HG03108 (cell line): Measurements from ENCODE around the gene VSIG10L2.
"Not testable (repeated sequence)": the region's sequence is repeated elsewhere in the genome, so short reads cannot be mapped to it uniquely, and the experiment has no call there.

Source experiments
- ATAC-seq: cut with Tn5 transposase; IDR thresholded peaks from one replicate; pipeline ENCODE4 v1.9.1; 2021; ENCODE audit warnings: moderate library complexity; ENCODE audit not compliant: unreplicated experiment

Gene VSIG10L2

DNA sequence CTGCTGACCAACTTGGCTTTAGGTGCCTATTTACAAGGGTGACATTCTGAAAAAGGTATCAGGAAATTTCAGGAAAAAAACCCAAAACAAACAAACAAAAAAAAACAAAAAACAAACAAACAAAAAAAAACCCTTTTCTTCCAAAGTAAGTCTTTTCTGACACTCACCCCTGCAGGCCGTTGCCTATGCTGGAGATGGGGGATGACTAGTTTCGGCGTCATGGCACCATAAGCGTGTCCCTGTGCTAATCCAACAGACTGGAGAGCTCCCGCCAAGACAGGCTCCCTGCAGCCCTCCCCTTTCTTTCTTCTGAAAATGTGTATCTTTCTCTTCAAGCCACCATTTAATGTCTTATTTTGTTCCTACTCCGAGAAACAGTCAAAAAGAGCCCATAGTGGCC is 13.7 kb downstream of the VSIG10L2 start:
- no peak for ATAC-seq

DNA sequence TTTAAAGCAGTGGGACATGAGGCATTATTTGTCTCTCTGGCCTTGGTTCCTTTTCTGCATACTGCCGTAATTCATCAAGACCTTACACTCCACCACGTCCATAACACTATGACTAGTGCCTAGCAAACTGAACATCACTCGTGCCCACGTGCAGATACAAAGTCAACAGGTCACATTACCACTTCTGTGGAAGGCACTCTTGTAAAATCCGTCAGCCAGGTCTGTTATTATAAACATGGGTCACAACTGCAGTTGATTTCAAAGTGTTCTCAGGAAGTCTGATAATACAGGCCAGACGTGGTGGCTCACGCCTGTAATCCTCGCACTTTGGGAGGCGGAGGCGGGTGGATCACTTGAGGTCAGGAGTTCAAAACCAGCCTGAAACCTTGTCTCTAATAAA is 14.1 kb downstream of the VSIG10L2 start:
- no peak for ATAC-seq

DNA sequence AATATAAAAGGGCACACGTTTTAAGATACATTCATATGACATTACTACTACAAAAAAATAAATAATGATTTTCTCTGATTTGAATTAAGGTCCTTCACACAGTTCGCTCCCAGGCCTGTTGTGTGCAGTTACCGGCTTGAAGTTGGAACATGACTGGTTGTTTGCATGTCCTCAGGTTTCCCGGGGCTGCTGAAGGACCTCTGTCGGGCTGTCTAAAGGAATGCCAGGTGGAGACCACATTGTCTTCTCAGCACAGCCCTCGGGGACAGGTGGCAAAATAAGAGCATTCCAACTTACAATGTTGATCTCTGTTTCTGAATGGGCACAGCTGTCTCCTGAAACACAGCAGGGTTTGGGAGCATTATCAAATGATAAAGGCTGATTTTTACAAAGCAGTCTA is 14.9 kb downstream of the VSIG10L2 start:
- no peak for ATAC-seq

DNA sequence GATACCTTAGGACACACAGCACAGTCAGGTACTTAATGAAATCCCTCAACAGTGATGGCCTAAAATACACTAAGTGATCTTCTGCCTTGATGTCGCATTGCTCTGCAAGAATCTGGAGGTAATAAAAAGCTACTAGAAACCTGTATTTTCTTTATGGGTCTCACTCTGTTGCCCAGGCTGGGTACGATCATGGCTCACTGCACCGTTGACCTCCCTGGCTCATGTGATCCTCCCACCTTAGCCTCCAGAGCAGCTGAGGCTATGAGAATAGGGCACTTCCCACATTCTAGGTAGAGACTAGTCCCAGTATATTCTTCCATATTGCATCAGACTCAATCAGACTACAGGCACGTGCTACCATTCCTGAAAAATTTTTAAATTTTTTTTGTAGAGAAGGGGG is 21.7 kb downstream of the VSIG10L2 start:
- ATAC-seq: no peak

DNA sequence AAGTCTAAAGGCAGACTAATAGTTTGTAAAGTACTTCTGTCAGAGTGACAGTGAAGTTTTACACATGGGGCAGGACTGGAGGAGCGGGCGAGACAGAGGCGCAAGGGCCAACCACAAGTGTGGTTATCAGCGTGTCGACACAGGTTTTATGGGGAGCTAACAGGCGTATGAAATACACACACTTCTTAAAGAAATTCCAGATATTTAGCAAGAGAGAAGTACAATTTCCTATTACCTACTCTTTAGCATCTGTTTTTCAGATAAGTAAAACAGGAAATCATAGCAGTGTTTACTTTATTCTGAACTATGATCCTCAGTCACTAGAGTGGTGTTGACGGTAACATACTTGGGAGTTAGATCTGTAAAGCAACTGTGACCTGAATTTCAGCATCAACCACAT is 22.5 kb downstream of the VSIG10L2 start:
- no peak for ATAC-seq

DNA sequence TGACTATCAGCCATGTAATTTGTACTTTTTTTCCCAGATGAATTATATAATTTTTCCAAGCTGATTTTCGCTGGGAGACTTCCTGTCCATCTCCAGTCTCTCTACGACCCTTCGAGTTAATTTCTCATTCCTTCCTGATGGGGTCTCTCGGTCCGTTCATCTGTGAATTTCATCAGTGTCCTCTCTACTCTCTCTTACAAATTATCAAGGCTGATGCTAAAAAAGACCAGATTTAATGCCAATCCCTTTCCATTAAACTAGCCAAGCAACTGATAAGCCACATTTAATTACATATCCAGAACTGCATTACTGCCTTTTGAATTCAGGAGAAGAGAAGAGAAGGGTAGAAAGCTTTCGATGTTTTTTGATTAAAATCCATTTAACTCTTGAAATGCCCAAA is 25.8 kb downstream of the VSIG10L2 start:
- no peak for ATAC-seq

DNA sequence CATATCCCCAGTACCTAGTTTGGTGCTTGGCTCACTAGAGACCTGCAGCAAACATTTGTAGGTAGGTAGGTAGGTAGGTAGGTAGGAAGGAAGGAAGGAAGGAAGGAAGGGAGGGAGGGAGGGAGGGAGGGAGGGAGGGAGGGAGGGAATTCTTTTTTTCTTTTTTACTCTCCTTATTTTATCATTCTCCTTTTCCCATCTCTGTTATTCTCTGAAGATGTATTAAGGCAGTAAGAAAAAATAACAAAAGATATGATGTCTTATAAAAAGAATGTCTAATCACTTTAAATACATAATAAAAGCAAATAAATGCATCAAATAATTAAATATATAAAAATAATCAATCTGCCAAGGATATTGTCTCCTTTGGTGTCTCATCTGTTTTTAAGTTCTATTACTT is 28.4 kb downstream of the VSIG10L2 start:
- no peak for ATAC-seq

DNA sequence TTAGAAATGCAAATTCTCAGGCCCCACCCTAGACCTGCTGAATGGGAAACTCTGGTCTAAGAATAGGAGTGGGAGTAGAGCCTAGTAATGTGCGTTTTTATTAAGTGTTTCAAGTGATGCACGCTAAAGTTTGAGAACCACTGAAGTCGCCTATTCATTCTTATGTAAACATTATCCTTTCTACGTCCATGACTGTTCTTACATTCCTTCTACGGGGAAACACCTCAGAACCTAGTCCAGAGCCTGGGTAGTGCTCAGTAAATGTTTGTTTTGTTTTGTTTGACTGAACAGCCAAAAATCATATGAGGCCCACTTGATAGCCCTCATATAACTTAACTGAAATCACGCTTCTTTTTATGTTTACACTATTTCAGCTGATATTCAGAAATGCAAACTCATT is 29.8 kb downstream of the VSIG10L2 start:
- ATAC-seq: no peak

DNA sequence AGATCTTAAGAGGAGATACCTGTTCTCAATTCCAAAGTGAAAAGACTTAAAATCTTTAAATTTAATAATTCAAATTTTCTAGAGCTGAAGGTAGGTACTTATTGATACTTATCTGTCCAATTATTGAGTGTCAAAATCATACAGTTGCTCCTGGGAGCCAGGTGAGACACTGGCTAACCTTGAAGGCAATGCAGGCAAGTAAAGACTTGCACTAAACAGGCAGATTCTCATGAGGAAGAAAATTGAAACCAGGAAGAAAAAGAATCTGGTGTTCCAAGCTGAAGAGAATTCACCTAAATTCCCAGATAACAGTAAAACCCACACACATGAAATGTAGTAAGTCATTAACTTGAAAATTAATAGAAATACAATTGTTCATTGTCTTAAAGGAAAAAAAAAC is 30.3 kb downstream of the VSIG10L2 start:
- ATAC-seq: no peak

DNA sequence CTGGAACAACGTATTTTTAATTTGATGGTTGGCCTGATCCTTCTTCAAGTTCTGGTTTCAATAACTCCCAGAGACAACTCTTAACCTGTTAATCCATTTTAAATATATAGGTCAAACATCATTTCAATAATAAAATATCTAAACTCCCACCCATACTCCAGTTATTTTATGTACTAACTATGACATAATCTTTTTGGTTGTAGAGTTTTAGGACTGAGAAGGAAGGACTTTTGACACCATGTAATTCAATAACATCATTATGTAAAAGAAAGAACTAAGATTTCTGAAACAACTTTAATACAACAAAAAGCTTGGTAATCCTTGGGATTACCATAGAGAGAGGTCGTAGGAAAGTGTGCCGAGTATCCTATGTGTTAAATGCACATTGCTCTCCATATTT is 31.5 kb downstream of the VSIG10L2 start:
- ATAC-seq: no peak

DNA sequence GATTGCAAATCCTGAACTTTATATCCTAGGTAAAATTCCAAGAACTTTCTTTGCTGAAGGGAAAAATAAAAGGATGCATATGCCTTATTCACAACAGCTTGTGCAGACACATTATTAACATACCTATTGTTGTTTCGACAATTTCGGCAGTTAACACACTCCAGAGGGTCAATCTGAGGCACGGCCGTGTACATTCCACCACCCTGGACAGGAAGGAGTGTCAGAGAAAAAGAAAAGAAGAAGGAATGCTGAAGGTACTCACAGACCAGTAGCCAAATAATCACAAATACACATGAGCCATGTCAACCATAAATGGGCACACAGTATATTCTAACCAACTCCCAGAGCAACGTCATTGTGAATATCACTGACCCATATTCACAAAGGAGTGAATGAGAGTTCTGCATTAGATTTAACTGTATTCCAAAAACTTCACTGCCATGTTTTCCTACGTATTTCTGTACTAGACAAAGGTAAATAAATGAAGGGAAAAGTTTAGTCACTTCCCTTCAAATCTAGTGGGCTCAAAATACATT is 32.4 kb downstream of the VSIG10L2 start:
- no peak for ATAC-seq

DNA sequence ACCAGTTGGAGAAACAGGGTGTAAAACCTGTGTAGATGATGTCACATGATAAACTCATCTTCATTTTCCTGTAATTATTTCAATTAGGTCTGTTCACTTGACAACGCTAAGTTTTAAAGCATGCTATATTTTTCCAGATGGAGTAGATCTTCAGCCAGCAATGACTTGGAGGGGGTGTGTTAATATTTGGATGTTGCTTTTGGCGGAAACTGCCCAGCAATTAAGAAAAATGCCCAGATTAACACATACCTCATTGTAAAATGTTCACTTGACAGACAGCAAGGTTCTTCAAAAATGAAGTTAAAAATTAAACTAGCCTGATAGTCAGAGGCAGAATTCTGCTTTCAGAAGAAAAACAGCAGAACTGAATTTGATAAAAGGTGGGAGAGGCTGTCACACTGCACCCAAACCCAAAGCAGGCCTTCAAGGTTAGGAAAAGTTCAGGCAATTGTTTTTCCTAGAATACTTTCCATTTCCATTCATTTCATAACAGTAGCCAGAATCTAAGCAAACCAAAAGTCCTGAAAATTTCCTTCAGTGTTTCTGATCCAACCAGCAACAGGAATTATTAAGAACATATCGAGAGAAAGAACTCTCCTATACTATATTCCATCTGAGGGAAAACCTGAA is 33.0 kb downstream of the VSIG10L2 start:
- ATAC-seq: no peak

DNA sequence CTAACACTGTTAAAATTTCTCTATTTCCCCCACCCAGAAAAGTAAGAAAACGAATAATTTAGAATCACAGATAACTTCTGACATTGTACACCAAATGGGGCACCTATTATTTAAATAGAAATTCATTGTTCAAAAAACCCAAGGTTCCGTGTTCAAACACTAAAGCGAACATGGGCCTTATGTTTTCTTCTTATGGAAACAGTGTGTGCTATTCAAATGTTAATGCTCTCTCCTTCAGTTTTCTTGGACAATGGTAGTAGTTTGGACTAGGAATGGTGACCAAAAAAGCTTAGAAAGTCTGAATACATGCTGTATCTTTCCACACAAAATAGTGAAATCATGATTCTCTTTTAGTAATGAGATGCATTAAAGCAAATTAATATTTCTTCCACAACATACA is 33.7 kb downstream of the VSIG10L2 start:
- no peak for ATAC-seq

DNA sequence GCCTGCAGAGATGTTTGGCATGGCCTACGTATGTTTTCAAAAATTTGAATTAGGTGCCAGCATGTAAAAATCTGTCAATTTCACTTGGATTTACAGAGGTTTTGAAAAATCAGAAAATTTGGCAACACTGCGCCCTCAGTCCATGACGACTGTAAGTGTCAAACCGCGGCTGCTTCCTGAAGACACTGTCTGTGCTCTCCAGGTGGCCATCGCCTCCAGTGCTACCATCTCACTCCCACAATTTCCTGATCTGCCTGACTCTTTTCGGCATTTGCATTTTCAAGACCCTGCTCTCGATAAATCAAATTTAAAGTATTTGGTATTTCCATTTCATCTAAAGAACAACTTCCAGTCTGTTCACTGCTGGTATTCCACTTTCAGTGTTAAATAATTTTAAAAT is 34.6 kb downstream of the VSIG10L2 start:
- ATAC-seq: no peak

DNA sequence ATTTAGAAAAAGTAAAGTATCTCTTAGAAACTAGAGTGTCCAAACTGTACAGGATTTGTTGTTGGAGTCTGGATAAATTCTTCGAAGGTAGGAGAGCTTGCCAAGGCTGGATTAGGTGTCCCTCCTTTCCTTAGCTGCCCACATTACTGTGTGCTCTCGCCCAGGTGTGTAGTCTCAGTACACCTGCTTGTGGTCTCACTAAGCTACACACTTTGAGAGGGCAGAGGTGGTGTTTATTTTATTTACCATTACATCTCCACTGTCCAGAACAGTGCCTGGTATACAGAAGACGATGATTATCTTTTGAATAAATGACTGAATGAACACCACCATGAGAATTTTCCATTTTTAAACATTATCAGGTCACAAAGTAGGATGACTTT is 36.5 kb downstream of the VSIG10L2 start:
- ATAC-seq: no peak

DNA sequence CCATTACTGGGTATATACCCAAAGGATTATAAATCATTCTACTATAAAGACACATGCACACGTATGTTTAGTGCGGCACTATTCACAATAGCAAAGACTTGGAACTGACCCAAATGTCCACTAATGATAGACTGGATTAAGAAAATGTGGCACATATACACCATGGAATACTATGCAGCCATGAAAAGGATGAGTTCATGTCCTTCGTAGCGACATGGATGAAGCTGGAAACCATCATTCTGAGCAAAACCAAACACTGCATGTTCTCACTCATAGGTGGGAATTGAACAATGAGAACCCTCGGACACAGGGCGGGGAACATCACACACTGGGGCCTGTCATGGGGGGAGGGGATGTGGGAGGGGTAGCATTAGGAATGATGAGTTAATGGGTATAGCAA is 40.1 kb downstream of the VSIG10L2 start:
- ATAC-seq: not testable (repeated sequence)

DNA sequence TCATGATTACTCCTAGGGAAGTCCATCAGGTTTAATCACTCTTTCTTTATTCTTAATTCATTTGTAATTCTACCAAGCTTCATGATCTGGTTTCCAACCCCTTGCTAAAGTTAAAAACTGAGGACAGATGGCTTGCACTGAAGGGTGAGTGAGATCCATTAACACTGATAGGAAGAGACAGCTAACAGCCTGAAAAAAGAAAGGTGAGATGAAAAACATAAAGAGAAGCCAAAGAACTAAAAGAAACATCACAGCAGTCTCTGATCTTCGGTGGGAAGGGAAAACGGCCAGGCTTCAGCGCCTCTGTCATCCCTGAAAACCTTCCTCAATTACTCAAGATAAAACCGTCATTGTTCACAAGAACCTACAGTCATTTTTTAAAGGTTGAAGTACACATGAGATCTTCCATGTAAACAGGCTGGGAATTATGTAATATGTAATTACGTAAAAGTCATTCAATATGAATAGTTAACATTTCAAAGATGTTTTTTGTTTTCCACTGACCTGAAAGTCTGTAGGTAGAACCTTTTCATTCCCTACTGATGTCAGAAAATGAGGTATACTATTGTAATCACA is 41.3 kb downstream of the VSIG10L2 start:
- no peak for ATAC-seq

DNA sequence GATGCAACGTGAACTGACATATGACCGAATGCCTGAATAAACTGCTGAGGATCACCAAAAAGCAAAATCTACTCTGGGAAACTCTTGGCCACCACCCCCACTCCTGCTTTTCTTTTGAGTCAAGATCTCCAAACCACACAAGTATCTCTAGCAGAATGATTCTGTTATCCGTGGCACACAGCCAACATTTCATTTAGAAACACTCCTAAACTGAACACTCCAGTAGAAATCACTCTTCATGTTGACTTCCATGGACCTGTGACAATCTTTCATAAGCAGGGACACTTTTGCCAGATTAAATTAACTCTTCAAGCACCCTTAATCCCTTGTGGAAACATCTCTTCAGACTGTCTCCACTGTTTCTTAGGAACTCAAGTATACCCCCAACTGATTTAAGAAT is 44.4 kb downstream of the VSIG10L2 start:
- ATAC-seq: no peak

DNA sequence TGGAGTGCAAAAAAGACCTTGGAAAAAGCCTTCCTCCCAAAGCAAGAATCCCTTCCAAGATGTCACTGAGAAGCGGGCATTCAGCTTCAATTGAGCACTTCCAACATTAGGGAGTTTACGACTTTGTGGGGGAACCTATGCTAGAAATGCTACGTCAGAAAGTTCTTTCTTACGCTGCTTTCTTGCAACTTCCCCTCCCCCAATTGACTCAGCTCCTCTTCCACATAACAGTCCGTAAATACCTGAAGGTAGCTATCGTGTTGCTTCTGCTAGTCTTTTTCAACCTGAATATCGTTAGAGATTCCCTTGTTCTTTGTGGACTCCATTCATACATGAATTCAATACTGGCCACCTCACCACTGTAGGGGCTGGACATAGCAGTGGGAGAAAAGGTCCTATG is 47.0 kb downstream of the VSIG10L2 start:
- no peak for ATAC-seq

DNA sequence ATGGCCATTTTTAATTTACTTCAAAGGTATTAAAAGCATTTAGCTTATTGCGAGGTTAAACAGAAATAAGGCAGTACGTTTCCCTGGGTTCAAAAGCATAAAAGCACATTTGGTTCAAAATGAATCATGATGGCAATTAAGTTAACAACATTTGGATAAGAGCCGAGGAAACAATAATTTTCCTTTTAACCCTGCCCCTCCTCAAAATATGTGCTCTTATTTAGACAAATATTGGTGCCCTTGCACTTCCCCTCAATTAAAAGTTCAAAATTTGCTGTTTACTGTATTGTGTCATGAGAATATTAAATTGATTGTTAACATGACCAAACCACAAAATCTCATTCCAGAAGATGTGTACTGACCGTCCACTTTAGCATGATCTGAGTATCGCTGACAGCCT is 48.7 kb downstream of the VSIG10L2 start:
- no peak for ATAC-seq

DNA sequence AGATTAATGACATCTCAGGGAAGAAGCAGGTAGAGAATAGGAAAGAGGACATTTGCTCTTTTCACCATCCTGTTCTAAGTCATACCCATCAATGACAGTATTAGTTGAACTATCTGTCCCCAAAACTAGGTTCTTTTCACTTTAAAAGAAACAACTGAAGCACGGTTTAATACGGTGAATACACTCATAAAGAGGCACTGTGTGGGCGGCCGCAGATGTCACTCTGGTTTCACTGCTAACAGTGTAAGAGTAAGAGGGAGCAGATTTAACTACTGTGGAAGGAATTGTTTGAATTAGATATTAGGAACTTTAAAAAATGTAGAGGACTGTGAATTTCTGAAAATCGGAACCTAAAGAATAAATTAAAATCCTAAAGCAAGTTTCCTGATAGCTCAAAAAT is 49.5 kb downstream of the VSIG10L2 start:
- no peak for ATAC-seq

DNA sequence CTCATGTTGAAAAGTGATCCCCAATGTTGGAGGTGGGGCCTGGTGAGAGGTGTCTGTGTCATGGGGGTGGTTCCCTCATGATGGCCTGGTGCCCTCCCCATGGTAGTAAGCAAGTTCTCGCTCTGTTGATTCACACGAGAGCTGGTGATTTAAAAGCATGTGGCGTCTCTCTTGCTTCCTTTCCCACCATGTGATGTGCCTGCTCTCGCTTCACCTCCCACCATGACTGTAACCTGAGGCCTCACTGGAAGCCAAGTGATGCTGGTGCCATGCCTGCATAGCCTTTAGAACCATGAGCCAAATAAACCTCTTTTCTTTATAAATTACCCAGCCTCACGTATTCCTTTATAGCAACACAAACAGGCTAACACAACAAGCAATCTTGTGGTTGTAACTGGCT is 52.4 kb downstream of the VSIG10L2 start:
- no peak for ATAC-seq

DNA sequence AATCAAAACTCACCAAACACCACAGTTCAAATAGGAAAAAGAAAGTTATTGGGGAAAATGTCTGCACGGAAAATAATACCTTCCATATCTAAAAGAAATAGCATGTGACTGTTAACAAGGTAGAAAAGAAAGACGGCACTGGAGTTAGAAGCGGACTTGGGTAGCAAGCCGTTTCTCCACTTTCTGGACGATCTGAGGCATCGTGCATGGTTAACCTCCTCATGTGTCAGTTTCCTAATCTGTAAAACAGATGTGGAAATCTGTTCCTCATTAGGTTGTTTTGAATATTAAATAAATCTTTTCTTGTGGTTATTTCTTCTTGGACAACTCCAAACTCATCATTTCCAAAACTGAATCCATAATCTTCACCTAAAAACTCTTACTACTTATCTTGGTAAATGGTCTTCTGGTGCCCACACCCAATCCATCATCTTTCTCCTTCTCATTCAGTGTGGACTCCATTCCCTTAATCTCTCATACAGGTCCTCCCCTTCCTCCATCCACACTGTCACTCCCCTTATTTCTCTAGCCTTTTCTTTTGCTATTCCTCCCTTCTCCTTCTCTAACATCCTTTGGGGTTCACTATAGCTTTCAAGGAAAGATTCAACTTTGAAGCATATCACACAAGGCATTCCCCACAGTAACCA is 53.5 kb downstream of the VSIG10L2 start:
- no peak for ATAC-seq
